ENCODE results near the gene TKFC. TPM values are rescaled to one million over a fixed set of nuclear protein-coding genes. Genes with fewer than 3 reads are reported as not detected.
A peak's percentile ranks its signal among the peaks of the same experiment; 100 is the strongest.

TKFC gene
- total RNA-seq, 3 donors from 2014 or later, result 15.2 to 34.4 (median 26.9) TPM

DNA sequence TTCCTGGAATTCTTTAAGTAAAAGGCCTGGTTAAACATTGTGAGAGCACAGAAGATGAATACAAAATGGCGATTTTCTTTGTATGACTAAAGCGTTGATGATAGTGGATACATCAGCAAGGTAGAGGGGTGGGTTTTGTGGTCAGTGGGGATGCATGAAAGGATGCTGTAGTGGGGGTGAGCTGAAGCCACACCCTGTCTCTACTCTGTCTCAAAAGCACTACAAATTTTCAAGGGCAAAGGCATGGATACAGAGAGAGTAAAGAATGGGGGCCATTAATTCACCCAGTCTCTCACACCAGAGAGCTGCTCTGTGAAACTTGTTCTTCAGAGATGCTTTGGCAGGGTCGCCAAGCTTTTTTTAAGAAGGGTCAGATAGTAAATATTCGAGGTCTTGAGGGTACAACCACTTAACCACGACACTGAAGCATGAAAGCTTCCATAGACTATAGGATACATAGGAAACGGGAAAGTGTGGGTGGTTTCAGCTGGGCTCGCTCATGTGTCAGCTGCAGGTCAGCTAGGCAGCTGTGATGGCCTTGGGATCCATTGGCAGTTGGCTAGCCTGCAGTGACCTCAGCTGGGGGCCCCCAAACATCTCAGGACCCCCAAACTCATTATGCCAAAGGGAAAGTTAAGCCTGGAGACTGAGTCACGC lies 37.4 kb downstream of the TKFC start:
- Histone ChIP-seq H3K27me3 (no peaks in the 10 kb centered on the region), H3K4me3 (no peak overlapping the region), H3K27ac (peak overlapping the region; percentile 75 to 77), H3K9me3 (no peaks in the 10 kb centered on the region), H3K36me3 (no peaks in the 10 kb centered on the region), H3K4me1 (peaks cover 0 to 6% of the 10 kb centered on the region in 2 donors)
- DNase-seq (ENCODE audit: low spot score in 2 of 2), result no peak
- intact Hi-C loops (cut with DNase I; ENCODE audit: low total_unique reads), result no loop called here
- TF ChIP-seq POLR2AphosphoS5 (IDR thresholded peaks at IDR 0.05), result no peak
- TF ChIP-seq, protein P1, sequence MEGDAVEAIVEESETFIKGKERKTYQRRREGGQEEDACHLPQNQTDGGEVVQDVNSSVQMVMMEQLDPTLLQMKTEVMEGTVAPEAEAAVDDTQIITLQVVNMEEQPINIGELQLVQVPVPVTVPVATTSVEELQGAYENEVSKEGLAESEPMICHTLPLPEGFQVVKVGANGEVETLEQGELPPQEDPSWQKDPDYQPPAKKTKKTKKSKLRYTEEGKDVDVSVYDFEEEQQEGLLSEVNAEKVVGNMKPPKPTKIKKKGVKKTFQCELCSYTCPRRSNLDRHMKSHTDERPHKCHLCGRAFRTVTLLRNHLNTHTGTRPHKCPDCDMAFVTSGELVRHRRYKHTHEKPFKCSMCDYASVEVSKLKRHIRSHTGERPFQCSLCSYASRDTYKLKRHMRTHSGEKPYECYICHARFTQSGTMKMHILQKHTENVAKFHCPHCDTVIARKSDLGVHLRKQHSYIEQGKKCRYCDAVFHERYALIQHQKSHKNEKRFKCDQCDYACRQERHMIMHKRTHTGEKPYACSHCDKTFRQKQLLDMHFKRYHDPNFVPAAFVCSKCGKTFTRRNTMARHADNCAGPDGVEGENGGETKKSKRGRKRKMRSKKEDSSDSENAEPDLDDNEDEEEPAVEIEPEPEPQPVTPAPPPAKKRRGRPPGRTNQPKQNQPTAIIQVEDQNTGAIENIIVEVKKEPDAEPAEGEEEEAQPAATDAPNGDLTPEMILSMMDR (IDR thresholded peaks at IDR 0.05), result no peak
- no peak for TF ChIP-seq POLR2A (IDR thresholded peaks at IDR 0.05)

DNA sequence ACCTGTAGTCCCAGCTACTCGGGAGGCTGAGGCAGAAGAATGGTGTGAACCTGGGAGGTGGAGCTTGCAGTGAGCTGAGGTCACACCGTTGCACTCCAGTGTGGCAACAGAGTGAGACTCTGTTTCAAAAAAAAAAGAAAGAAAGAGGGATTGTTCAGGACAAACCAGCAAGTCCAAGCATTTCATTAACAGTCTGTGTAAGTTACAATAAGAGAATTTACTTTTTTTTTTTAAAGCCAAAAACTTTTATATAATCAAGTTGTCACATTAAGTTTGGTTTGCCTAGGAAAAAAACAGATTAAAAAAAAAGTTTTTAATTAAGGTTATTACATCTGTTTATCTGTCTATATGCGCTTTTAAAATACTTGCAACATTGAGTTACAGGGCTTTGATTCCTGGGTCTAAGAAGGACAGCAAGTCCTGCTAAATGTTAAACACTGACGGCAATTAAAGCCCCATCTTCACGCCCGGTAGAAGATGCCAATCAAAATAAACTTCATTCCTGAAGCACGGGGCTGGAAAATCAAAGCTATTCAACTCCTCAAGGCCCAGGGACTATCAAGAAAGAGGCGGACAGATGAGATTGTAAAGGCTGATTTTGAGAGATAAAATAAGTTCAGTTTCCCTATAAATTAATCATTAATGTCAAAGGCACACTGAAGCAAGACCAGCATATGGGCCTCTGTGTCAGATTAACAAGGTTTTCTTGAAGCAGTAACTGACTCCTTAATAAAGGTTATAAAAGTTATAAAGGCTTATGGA lies 39.8 kb downstream of the TKFC start:
- Histone ChIP-seq H3K27ac (no peak overlapping the region), H3K36me3 (no peaks in the 10 kb centered on the region), H3K4me3 (no peak overlapping the region), H3K9me3 (no peaks in the 10 kb centered on the region), H3K27me3 (no peaks in the 10 kb centered on the region), H3K4me1 (peaks cover 0 to 6% of the 10 kb centered on the region in 2 donors)
- intact Hi-C loops (cut with DNase I; ENCODE audit: low total_unique reads), result no loop called here
- TF ChIP-seq, protein P1 (IDR thresholded peaks at IDR 0.05), result no peak
- TF ChIP-seq POLR2A (IDR thresholded peaks at IDR 0.05), result no peak
- no peak for TF ChIP-seq POLR2AphosphoS5 (IDR thresholded peaks at IDR 0.05)
- DNase-seq (ENCODE audit: low spot score in 2 of 2), result no peak

DNA sequence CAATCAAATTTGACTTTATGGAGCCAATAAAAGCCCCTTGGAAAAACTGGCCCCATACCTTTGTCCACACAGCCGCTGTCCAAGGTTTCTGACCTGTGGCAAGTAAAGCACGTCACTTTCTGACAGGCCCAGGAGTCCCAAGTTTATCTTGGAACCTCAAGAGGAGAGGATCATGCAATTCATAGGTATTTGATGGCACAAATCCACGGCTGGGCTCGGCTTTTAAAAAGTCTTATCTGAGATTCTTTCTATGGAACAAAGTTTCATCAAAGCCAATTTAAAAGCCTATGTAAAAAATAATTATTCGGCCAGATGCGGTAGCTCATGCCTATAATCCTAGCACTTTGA lies 42.7 kb downstream of the TKFC start:
- DNase-seq (ENCODE audit: low spot score in 2 of 2), result no peak
- Histone ChIP-seq H3K27me3 (no peaks in the 10 kb centered on the region), H3K36me3 (no peaks in the 10 kb centered on the region), H3K27ac (no peak overlapping the region), H3K9me3 (no peaks in the 10 kb centered on the region), H3K4me1 (no peaks in the 10 kb centered on the region), H3K4me3 (no peak overlapping the region)
- TF ChIP-seq POLR2A (IDR thresholded peaks at IDR 0.05) (no peak), POLR2AphosphoS5 (IDR thresholded peaks at IDR 0.05) (no peak)
- TF ChIP-seq, protein P1 (IDR thresholded peaks at IDR 0.05), result no peak
- intact Hi-C loops (cut with DNase I; ENCODE audit: low total_unique reads), result no loop called here

DNA sequence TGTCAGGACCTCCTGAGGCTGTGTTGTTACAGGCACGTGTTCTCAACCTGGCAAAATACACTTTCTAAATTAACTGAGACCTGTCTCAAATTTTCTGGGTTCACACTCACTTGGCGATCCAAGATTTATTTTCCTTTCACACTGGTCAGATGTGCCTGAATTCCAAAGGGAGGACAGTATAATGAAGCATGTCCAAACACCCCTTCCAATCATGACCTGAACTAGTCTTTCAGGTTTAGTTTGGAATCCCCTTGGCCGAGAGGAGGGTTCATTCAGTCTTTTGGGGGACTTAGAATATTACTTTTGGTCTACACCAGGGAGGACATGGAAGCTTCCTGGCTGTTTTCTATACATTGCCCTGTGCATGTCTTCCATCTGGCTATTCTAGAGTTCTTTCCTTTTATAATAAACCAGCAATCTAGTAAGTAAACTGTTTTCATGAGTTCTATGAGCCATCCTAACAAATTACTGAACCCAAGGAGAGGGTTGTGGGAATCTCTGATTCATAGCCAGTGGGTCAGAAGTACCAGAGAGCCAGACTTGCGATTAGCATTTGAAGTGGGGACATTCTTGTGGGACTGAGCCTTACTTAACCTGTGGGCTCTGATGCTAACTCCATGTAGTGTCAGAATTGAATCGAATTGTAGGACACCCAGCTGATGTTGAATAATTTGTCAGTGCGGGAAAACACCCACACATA lies 44.6 kb downstream of the TKFC start:
- Histone ChIP-seq H3K27ac (no peak overlapping the region), H3K4me3 (no peak overlapping the region), H3K27me3 (no peaks in the 10 kb centered on the region), H3K36me3 (no peaks in the 10 kb centered on the region), H3K9me3 (no peaks in the 10 kb centered on the region), H3K4me1 (no peaks in the 10 kb centered on the region)
- intact Hi-C loops (cut with DNase I; ENCODE audit: low total_unique reads), result no loop called here
- no peak for DNase-seq (ENCODE audit: low spot score in 2 of 2)
- TF ChIP-seq POLR2A (IDR thresholded peaks at IDR 0.05) (no peak), POLR2AphosphoS5 (IDR thresholded peaks at IDR 0.05) (no peak)
- TF ChIP-seq, protein P1 (IDR thresholded peaks at IDR 0.05), result no peak
